Measurements from ENCODE around the gene REXO4. TPM values are rescaled to one million over a fixed set of nuclear protein-coding genes. Genes with fewer than 3 reads are reported as not detected.

Gene REXO4
- total and polyA plus RNA-seq, 11 donors = 9.6 to 30.6 (median 13.7) TPM

DNA sequence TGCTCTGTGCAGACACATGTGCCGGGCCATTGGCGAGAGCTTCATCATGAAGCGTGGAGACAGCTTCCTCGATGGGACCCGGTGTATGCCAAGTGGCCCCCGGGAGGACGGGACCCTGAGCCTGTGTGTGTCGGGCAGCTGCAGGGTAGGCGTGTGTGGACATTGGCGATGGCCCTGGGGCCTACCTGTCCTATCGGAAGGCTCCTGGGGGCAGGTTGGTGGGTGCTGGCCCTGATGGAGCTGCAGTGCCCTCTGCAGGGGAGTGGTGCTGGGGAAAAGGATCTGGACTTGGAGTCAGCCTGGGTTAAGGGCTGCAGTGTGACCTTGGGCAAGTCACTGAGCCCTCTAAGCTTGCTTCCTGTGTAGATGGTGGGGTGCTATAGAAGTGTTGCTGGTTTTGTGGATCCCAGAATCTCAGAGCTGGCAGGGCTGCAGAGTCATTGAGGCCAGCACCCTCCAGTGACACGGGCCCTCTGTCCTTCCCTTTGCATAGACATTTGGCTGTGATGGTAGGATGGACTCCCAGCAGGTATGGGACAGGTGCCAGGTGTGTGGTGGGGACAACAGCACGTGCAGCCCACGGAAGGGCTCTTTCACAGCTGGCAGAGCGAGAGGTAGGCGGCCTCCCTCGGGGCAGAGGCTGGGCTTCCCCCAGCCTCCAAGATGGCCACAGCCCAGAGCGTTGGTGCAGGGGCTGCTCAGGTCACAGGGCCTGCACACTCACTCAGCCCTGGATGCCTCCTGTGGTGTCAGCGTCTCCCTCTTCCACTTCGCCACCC lies 20.1 kb upstream of the REXO4 start:
- WGBS, 4 donors = 89 to 95% (median 91%) methylated on average over 17 to 20 of the region's 20 CpGs
- no peak overlapping the region for H3K27ac ChIP-seq
- H3K9me3 ChIP-seq = no peaks in the 10 kb centered on the region
- no peak for DNase-seq
- no peak for ATAC-seq
- no peaks in the 10 kb centered on the region for H3K4me1 ChIP-seq
- H3K36me3 ChIP-seq = no peaks in the 10 kb centered on the region
- intact Hi-C loops (cut with DNase I) = no loop called here
- no peaks in the 10 kb centered on the region for H3K27me3 ChIP-seq
- TF ChIP-seq, protein P1, sequence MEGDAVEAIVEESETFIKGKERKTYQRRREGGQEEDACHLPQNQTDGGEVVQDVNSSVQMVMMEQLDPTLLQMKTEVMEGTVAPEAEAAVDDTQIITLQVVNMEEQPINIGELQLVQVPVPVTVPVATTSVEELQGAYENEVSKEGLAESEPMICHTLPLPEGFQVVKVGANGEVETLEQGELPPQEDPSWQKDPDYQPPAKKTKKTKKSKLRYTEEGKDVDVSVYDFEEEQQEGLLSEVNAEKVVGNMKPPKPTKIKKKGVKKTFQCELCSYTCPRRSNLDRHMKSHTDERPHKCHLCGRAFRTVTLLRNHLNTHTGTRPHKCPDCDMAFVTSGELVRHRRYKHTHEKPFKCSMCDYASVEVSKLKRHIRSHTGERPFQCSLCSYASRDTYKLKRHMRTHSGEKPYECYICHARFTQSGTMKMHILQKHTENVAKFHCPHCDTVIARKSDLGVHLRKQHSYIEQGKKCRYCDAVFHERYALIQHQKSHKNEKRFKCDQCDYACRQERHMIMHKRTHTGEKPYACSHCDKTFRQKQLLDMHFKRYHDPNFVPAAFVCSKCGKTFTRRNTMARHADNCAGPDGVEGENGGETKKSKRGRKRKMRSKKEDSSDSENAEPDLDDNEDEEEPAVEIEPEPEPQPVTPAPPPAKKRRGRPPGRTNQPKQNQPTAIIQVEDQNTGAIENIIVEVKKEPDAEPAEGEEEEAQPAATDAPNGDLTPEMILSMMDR (IDR thresholded peaks at IDR 0.05) = no peak
- no peak for TF ChIP-seq POLR2A (IDR thresholded peaks at IDR 0.05)
- no peak overlapping the region for H3K4me3 ChIP-seq

DNA sequence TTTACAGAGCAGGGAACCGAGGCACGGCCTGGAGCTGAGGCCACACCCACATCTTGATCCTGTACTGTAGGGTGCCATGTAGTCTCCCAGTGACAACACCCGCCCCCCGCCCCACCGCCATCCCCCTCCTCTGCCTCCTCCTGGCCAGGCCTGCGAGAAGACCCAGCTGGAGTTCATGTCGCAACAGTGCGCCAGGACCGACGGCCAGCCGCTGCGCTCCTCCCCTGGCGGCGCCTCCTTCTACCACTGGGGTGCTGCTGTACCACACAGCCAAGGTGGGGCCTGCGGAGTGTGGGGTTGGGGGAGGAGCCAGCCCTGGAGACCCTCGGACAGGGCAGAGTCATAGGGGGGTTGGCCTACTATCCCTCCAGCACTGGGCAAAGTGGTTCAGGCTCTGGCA lies 18.9 kb upstream of the REXO4 start:
- DNase-seq (peak in 1 of 5 donors; percentile 25), ATAC-seq (no peak)
- 78 to 84% (median 82%) methylated on average over 15 to 16 of the region's 16 CpGs for WGBS, 4 donors
- H3K27me3 ChIP-seq = no peaks in the 10 kb centered on the region
- no peaks in the 10 kb centered on the region for H3K36me3 ChIP-seq
- H3K4me3 ChIP-seq = no peak overlapping the region
- intact Hi-C loops (cut with DNase I) = no loop called here
- no peak for TF ChIP-seq POLR2A (IDR thresholded peaks at IDR 0.05)
- TF ChIP-seq, protein P1 (IDR thresholded peaks at IDR 0.05) = no peak
- no peaks in the 10 kb centered on the region for H3K9me3 ChIP-seq
- H3K27ac ChIP-seq = no peak overlapping the region
- H3K4me1 ChIP-seq = no peaks in the 10 kb centered on the region

DNA sequence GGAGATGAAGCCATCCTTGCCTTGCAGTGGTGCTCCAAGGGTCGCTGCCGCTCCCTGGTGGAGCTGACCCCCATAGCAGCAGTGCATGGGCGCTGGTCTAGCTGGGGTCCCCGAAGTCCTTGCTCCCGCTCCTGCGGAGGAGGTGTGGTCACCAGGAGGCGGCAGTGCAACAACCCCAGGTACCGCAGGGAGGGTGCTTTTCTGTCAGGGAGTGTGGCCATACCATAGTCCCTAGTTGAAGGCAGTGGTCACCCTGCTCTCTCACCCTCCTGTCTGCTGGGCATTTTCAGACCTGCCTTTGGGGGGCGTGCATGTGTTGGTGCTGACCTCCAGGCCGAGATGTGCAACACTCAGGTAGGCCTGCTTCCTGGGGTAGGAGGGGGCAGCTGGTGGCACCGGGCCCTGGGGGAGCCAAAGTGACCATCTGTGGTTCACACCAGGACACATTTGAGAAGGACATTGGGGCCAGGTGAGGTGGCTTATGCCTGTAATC lies 15.6 kb upstream of the REXO4 start:
- 84 to 88% (median 86%) methylated on average over 8 to 11 of the region's 11 CpGs for WGBS, 4 donors
- ATAC-seq = no peak
- peaks cover 0 to 14% (median under 1%) of the 10 kb centered on the region in 9 donors for H3K27me3 ChIP-seq

DNA sequence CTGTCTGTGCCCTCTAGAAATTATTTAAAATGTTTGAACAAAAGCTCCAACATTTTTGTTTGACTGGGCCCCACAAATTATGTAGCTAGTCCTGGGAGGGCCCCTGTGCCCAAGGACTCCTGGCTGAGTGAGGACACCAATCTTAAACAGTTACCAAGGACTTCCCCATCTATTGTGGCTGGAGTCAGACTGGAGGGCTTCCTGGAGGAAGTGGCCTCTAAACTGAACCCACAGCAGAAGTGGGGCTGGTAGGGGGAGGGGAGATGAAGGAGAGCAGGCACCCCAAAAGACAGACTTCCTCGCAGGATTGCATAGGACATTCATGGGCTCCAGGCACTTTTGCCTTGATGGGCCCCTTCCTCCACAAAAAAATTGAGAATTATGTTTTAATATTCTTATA lies 12.4 kb upstream of the REXO4 start:
- TF ChIP-seq POLR2A (IDR thresholded peaks at IDR 0.05) = no peak
- TF ChIP-seq, protein P1 (IDR thresholded peaks at IDR 0.05) = no peak
- Histone ChIP-seq H3K27ac (no peak overlapping the region), H3K36me3 (no peaks in the 10 kb centered on the region), H3K4me1 (peaks cover 0 to 16% (median 0%) of the 10 kb centered on the region in 12 donors), H3K9me3 (no peaks in the 10 kb centered on the region), H3K27me3 (peaks cover 0 to 41% (median 27%) of the 10 kb centered on the region in 9 donors), H3K4me3 (no peak overlapping the region)
- intact Hi-C loops (cut with DNase I) = no loop called here
- no peak for DNase-seq
- 81 to 100% (median 95%) methylated on average over 1 of the region's 1 CpG for WGBS, 4 donors
- ATAC-seq = no peak

More for the DNA sequence above, 15.6 kb upstream of the REXO4 start:
- H3K36me3 ChIP-seq = no peaks in the 10 kb centered on the region
- no peak overlapping the region for H3K27ac ChIP-seq
- no peak overlapping the region for H3K4me3 ChIP-seq
- no peaks in the 10 kb centered on the region for H3K9me3 ChIP-seq
- intact Hi-C loops (cut with DNase I) = no loop called here
- no peak for DNase-seq
- TF ChIP-seq, protein P1 (IDR thresholded peaks at IDR 0.05) = no peak
- TF ChIP-seq POLR2A (IDR thresholded peaks at IDR 0.05) = no peak
- H3K4me1 ChIP-seq = peaks cover 0 to 13% (median 0%) of the 10 kb centered on the region in 12 donors

All from heart left ventricle (tissue), 16 donors.